GM21529 (cell line): ENCODE results near the gene ITGAE.
"Not testable (repeated sequence)": the region's sequence is repeated elsewhere in the genome, so short reads cannot be mapped to it uniquely, and the experiment has no call there.

Experiments used
- ATAC-seq: cut with Tn5 transposase; IDR thresholded peaks from one replicate; pipeline ENCODE4 v1.9.1; 2021; ENCODE audit not compliant: unreplicated experiment

ITGAE gene

DNA sequence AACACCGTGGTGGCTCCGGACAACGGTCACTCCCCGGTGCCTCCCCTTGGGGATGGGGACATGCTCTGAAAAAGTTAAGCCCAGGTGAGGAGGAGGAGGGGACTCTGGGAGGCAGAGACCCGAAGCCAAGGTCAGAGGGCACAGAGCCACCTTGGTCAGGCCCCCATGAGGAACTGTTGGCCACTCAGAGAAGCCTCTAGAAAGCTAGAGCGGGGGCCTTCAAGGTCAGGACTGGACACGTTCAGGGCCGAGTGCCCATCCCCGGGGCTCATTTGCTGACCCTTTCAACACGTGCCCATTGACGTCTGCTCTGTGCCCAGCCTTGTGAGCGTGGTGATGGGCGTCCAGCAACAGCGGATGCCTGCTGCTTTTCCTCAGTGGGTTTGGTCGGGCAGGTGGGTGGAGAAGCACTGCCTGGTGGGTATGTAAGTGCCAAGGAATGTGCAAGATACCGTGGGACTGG lies 39.0 kb downstream of the ITGAE start:
- ATAC-seq, result no peak

DNA sequence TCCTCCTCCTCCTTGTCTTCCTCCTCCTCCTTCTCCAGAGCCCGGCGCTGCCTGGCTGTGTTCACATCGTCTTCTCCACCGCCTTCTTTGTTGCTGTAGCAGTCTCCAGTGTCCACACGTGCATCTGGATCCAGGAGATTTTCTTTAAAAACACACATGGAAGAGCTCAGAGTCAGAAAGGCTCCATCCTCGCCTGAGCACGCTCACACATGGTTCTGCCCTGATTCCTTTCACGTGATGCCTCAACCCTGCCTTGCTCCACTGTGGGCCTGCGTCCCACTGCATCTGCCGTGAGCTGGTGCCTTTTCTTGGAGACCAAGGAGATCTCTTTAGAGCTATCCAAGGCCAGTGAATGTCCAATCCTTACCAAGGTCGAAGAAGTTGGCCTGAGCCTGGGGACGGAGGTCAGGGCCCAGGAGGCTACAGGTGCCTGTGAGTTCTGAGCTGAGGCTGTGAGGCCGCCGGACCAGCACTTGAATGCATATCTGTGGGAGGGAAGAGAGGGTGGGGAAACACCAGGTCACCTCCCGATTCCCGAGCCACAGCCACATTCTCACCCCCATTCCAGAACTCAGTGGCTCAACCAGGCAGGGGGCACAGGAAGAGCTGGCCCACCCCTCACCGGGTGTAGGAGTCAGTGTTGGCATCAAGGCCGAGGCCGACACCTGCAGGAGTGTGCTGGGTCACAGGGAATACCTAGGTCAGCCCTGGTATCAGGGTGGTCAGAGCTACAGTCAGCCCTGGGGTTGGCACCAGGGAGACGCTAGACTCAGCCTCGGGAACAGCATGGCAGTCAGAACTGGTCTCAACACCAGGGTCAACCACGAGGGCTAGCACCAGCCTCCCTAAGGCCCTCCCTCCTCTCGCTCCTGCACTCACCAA lies 39.7 kb downstream of the ITGAE start:
- no peak for ATAC-seq

- ATAC-seq, result no peak
These were observed 41.3 kb downstream of the ITGAE start for GRCh38 chr17:3759597-3760216.

- ATAC-seq, result peak; percentile 14
These were observed 45.5 kb downstream of the ITGAE start for GRCh38 chr17:3755335-3756030.

GRCh38 chr17:3754458-3755334 lies 46.3 kb downstream of the ITGAE start:
- ATAC-seq, result peak; percentile 49

- ATAC-seq, result no peak
These were observed 46.9 kb downstream of the ITGAE start for GRCh38 chr17:3754066-3754457.

DNA sequence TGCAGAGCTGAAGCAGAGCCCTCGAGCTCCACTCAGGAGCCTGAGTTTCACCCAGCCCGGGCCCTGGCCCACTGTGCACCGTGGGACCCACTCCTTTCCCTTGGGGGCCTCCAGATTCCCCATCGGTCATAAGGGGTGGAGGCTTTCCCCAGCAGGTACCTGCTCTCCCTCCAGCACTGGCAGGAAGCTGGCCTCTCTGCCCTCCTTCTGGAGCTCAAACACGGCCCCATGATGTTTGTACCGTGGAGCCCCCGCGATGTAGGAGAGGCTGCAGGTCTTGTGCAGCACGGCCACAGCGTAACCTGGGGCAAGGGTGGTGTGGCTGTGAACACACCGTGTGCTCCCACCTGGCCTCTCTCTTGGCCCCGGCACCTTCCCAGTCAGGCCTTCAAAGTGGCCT lies 47.4 kb downstream of the ITGAE start:
- ATAC-seq, result no peak

DNA sequence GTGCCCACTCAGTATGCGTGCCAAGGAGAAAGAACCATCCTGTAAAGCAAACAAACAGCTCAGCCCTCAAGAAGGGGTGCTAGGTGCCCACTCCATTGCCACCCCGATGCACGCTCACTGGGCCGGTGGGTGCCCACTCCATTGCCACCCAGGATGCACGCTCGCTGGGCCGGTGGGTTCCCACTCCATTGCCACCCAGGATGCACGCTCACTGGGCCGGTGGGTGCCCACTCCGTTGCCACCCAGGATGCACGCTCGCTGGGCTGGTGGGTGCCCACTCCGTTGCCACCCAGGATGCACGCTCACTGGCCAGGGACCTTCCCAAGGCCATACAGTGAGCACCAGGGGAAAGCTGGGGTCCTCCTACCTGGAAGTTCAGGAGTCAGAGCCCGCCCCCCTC lies 49.2 kb downstream of the ITGAE start:
- no peak for ATAC-seq

DNA sequence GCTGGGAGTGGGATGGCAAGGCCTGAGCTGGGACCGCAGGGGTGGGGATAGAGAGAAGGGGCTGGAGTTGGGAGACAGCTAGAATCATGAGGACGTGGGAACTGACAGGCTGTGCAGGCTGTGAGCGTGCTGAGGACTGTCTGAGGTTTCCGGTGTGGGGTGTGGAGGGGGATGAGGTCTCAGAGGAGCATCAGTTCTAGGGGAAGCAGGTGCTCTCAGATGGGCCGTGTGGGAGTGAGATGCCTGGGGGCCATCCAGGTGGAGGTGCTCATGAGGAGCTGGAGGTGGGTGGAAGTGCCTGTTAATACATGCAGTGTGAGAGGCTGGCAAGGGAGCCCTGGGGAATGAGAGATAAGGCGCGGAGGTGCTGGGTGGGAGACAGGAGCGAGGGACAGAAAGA lies 50.1 kb downstream of the ITGAE start:
- ATAC-seq, result peak; percentile 59

- ATAC-seq, result no peak
These were observed 50.7 kb downstream of the ITGAE start for GRCh38 chr17:3750296-3750695.

GRCh38 chr17:3748576-3748975 lies 52.4 kb downstream of the ITGAE start:
- ATAC-seq, result no peak

DNA sequence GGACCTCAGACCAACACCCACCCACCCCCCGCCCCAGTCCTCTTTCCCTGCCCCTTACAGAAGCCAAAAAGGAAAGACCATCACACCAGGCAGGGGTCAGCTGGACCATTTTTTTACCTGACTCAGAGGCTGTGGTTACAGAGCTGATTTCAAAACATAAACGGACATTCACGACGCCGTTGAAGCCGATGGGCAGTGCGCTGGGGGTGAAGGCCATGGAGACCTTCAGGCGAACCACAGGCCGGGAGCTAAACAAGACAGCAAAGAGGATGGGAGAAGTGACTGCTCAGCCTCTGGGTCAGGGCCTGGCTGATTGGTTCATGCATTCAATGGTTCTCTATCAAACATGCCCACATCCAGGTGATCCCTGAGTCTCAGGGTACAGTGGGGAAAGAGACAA lies 53.2 kb downstream of the ITGAE start:
- no peak for ATAC-seq

DNA sequence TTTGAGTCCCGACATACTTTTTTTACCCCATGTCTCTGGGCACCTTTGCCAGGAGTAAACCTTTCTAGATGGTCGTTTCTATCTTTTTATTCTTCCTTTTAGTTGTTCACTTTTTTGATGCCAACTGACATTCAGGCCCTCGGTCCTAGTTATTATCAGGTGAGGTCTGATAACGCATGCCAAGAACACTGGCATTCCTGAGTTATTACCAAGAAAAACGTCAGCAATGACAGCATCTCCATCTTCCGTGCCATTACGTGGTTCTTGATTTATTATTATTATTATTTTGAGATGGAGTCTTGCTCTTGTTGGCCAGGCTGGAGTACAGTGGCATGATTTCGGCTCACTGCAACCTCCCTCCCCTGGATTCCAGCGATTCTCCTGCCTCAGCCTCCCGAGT lies 55.9 kb downstream of the ITGAE start:
- no peak for ATAC-seq

- ATAC-seq, result no peak
These were observed 57.0 kb downstream of the ITGAE start for GRCh38 chr17:3744014-3744413.

- ATAC-seq, result no peak
These were observed 60.3 kb downstream of the ITGAE start for GRCh38 chr17:3740611-3741073.

DNA sequence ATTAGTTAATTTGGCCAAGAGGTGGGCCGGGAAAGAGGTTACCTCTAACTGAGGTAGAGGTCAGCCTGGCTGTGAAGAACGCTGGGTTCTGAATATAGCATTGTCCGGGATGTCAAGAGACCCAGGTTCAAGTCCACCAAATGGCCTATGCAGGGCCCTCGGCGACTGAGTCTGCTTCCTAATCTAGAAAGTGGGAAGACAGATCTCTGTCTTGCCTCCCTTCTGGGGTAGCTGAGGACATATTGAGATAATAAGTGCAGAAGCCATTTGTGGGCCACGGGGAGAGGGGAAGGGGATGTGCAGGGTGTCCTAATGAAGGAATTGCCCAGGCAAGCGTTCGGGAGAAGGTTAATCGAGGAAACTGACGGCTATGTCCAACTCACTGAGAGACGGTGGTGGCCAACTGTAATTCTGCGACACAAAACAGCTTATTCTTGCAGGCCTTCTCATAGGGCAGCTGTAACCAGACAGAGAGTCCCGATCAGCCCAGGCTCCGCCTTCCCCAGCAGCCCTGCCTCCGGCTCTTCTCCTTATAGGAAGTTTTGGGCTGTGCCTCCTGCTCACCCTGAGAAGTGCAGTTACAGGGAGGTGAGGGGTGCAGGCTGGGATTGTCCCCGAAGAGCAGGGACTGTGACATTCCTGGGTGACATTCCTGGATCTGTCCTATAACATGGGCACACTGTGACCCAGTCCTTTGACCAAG lies 61.4 kb downstream of the ITGAE start:
- ATAC-seq, result no peak

DNA sequence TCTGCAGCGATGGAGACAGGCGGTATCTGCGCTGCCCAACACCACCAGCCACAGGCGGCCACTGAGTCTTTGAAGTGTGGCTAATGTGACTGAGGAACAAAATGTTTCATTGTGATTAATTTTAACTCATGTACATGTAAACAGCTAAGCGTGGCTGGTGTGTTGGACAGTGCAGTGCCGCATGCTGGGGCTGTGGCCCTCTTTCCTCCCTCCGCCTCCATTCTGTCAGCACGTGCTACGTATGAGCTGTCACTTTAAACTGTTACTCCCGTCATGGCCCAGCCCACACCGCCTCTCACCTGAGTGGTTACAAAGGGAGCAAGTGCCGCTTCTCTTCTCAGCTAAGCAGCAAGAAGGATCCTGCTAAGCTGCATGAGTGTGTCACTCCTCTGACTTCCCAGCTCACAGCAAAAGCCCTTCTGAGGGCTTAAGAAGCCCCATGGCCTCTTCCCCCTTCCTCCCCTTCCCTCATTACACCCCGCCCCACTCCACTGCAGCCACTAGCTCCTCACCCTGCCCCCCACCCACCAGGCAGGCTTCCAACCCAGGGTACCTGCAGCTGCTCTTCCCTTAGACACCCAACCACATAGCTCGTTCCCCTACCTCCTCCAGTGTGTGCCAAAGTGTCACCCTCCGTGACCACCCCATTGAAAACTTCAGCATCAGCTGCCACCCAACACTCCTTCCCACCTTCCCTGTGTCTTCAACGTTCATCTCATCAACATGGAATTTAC lies 62.3 kb downstream of the ITGAE start:
- ATAC-seq, result no peak

DNA sequence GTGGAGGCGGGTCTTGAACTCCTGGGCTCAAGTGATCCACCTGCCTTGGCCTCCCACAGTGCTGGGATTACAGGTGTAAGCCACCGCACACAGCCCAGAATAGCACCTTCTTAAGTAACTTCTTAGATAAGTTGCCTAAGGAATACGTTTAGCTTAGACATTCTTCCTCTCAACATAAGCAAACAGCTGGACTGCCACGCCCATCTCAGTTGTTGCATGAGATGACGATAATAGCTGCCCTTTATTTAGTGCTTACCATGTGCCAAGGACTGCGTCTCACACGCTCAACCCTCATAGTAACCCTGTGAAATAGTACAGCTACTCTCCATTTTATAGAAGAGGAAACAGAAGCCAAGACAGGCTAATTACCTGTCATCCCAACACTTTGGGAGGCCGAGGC lies 65.5 kb downstream of the ITGAE start:
- no peak for ATAC-seq

DNA sequence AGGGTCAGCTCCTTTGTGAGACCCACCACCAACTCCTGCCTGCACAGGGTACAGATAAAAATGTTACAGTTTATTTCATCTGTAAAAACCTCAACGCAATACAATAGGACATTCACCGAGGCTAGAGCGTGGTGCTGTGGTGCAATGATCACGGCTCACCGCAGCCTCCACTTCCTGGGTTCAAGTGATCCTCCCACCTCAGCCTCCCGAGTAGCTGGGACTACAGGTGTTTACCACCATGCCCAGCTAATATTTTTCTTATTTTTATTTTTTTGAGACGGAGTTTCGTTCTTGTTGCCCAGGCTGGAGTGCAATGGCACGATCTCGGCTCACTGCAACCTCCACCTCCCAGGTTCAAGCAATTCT lies 66.1 kb downstream of the ITGAE start:
- not testable (repeated sequence) for ATAC-seq

DNA sequence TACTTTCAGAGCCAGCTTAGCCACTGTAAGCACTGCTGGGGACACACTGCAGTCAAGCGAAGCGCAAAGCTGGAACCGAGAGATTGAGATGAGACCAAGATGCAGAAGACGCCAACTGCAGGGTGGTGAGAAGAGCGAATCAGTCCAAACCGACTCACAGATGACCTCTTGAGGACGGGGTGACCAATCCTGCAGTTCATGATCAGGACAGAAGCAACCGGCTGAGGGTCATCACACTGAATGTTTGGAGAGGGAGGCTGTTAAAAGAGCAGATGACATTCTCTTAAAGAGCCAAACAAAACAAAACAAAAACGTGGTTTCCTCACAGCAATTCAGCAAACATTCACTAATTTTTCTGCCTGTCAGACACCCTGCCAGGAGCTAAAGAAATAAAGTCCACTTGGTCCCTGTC lies 68.8 kb downstream of the ITGAE start:
- ATAC-seq, result peak; percentile 78
